HUES48 (cell line): ENCODE results near the gene SEC23IP.

Source experiments
- H3K27ac ChIP-seq: one replicate; pipeline ENCODE4 v1.7.0; 2013; ENCODE audit warnings: low read depth, low read length, inconsistent platforms
- H3K27me3 ChIP-seq: 2 replicates; pipeline ENCODE4 v1.6.1; 2013; ENCODE audit warnings: mild to moderate bottlenecking, low read length; ENCODE audit not compliant: control insufficient read depth, insufficient read depth
- H3K36me3 ChIP-seq: 2 replicates; pipeline ENCODE4 v1.6.1; 2013; ENCODE audit warnings: low read length; ENCODE audit not compliant: control insufficient read depth, insufficient read depth
- H3K4me1 ChIP-seq: 2 replicates; pipeline ENCODE4 v1.6.1; 2013; ENCODE audit warnings: mild to moderate bottlenecking, low read length; ENCODE audit not compliant: control insufficient read depth, insufficient read depth
- H3K4me3 ChIP-seq: 2 replicates; pipeline ENCODE4 v1.5.1; 2013; ENCODE audit warnings: mild to moderate bottlenecking, low read depth, low read length
- H3K9ac ChIP-seq: 2 replicates; pipeline ENCODE4 v1.6.1; 2013; ENCODE audit warnings: mild to moderate bottlenecking, low read depth, low read length, moderate library complexity
- H3K9me3 ChIP-seq: 2 replicates; pipeline ENCODE4 v1.6.1; 2013; ENCODE audit warnings: low read length; ENCODE audit not compliant: control insufficient read depth, insufficient read depth

SEC23IP gene

DNA sequence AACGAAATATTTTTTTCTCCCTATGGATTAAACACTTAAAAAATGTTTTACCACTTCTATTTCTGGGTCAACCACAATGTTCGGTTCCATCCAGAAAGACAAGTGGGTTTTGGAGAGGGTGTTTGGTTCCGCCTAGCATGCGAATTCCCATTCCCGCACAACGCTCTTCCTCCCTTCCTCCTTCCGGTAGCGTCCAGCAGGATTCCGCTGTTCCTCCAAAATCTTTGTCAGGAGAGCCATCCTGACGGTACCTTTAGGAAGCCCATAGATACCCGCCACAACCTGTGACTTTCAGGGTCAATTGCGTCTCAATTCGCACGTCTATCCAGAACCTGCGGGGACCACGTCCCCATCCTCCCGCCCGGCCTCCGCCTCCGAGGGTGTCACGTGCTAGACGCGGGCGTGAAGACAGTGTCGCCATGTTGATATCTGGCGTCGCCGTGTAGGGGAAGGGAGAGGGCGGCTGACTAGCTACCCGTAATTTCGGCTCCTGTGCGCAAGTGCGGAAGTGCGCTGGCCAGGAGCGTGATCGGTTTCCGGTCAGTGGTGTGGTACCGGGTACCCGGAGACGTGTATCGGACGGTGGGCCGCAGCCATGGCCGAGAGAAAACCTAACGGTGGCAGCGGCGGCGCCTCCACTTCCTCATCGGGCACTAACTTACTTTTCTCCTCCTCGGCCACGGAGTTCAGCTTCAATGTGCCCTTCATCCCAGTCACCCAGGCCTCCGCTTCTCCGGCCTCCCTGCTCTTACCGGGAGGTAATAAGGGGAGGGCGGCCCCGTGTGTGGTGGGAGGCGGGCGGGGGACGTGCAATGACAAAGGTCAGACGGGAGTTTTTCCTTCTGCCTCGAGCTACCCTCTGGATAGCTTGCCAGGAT, at the start of gene SEC23IP:
Gene SEC23IP, plus strand, starts transcription at position 543 of the 878 bp plus-strand sequence. Its CDS starts 53 bp downstream, at position 596.
- Histone ChIP-seq H3K4me3 (peak within 1 kb of the TSS; percentile 86), H3K9me3 (no peaks in the 10 kb centered on the region), H3K9ac (peak within 1 kb of the TSS; percentile 71), H3K4me1 (peaks cover 4% of the 10 kb centered on the region; the same call in 1 of the 2 replicates), H3K27ac (peak within 1 kb of the TSS; percentile 90), H3K36me3 (peaks cover 14% of the 10 kb centered on the region), H3K27me3 (no peaks in the 10 kb centered on the region)

- Histone ChIP-seq H3K9me3 (no peaks in the 10 kb centered on the region), H3K36me3 (peaks cover 95% of the 10 kb centered on the region)
These were observed 46.9 kb upstream of the SEC23IP start for GRCh38 chr10:119845656-119846055.

DNA sequence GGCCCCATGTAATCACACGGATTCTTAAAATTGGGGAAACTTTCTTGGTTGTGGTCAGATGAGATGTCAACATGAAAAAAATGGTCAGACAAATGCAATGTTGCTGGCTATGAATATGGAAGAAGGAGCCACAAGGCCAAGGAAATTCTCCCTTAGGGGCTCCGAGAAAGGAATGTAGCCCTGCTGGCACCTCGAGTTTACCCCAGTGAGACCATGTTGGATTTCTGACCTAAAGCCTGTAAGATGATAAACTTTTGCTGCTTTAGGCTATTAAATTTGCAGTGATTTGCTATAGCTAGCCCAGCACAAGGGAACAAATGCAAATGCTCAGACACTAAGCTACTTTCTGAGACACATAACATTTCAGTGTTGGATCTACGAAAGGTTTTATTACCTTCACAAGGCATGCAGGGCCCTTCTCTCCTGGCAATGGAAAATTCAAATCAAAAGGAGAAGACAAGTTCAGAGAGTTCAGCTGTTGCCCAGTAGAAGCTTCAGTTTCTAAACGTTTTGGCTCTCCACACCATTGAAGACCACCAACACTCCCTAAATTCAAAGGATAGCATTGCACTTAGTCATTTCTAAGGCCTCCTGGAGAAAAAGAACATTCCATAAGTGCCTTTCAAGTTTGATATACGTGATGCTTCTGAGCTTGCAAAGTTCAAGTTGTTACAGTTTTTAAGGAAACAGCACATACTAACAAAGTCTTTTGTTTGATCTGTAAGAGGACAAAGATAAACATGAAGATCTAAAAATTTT, 43.3 kb upstream of the SEC23IP start:
- Histone ChIP-seq H3K36me3 (peaks cover 93% of the 10 kb centered on the region), H3K4me3 (no peak overlapping the region), H3K27ac (peak overlapping the region; percentile 75), H3K9ac (no peak overlapping the region), H3K9me3 (no peaks in the 10 kb centered on the region), H3K27me3 (no peaks in the 10 kb centered on the region), H3K4me1 (peaks cover 8% of the 10 kb centered on the region; the same call in 1 of the 2 replicates)

More at GRCh38 chr10:119845656-119846055, 46.9 kb upstream of the SEC23IP start:
- H3K27ac ChIP-seq: no peak overlapping the region
- no peak overlapping the region for H3K9ac ChIP-seq
- H3K27me3 ChIP-seq: no peaks in the 10 kb centered on the region
- peaks cover 8% of the 10 kb centered on the region; the same call in 1 of the 2 replicates for H3K4me1 ChIP-seq
- no peak overlapping the region for H3K4me3 ChIP-seq

- no peak overlapping the region for H3K9ac ChIP-seq
- H3K27me3 ChIP-seq: no peaks in the 10 kb centered on the region
- H3K4me1 ChIP-seq: peaks cover 8% of the 10 kb centered on the region; the same call in 1 of the 2 replicates
- no peak overlapping the region for H3K4me3 ChIP-seq
- peaks cover 87% of the 10 kb centered on the region for H3K36me3 ChIP-seq
- H3K27ac ChIP-seq: peak overlapping the region; percentile 75
- no peaks in the 10 kb centered on the region for H3K9me3 ChIP-seq
These were observed 42.6 kb upstream of the SEC23IP start for GRCh38 chr10:119849944-119850343.

DNA sequence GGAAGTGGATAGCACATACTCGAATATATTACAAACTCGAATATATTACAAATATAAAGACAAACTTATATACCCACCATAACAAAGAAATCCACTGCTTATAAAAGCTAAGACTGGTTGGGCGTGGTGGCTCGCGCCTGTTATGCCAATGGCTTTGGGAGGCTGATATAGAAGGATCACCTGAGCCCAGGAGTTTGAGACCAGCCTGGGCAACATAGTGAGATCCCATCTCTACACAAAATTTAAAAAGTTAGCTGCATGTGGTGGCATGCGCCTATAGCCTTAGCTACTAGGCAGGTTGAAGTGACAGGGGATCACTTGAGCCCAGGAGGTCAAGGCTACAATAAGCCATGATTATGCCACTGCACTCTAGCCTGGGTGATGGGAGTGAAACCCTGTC, 40.3 kb upstream of the SEC23IP start:
- H3K9me3 ChIP-seq: no peaks in the 10 kb centered on the region
- H3K4me3 ChIP-seq: no peak overlapping the region
- H3K27me3 ChIP-seq: no peaks in the 10 kb centered on the region
- no peak overlapping the region for H3K27ac ChIP-seq
- H3K4me1 ChIP-seq: peaks cover 8% of the 10 kb centered on the region; the same call in 1 of the 2 replicates
- no peak overlapping the region for H3K9ac ChIP-seq
- H3K36me3 ChIP-seq: peaks cover 86% of the 10 kb centered on the region

DNA sequence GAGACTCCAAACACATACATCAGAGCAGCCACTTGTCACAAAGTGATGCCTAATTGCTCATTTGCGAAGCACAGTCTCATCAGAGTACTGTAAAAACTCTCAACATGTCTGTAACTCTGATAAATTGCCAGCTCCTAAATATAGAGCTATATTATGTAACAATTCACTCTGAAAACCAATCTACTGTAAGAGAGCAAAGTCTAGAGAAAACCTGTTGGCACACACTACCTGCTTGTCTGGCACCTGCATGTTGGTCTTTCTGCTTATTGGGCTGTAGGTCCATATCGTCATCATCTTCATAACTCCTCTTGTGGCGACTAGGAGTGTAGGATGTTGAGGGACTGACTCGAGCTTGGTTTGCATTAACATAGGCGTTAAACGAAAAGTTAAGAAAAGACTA, 39.7 kb upstream of the SEC23IP start:
- H3K36me3 ChIP-seq: peaks cover 86% of the 10 kb centered on the region

DNA sequence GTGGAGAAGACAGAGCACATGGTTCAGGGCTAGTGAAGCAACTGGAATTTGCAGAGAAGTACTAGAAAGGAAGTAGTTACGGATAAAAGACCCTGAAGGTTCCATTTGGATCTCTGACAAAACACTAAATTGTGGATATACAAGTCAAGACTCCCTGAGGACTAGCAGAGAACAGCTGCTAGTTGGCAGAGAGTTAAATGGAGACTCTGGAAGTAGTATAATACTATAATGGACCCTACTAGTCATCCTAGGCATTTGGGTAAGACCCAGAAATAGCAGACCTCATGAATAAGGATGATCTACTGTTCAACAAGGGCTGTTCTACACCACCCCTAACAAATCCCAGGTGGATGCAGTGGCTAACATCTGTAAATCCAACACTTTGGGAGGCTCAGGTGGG, 39.0 kb upstream of the SEC23IP start:
- Histone ChIP-seq H3K4me3 (no peak overlapping the region), H3K9ac (no peak overlapping the region), H3K27ac (no peak overlapping the region), H3K9me3 (no peaks in the 10 kb centered on the region), H3K36me3 (peaks cover 86% of the 10 kb centered on the region), H3K4me1 (peaks cover 8% of the 10 kb centered on the region; the same call in 1 of the 2 replicates), H3K27me3 (no peaks in the 10 kb centered on the region)

More for the DNA sequence above, 39.7 kb upstream of the SEC23IP start:
- Histone ChIP-seq H3K4me1 (peaks cover 8% of the 10 kb centered on the region; the same call in 1 of the 2 replicates), H3K9ac (no peak overlapping the region), H3K9me3 (no peaks in the 10 kb centered on the region), H3K27me3 (no peaks in the 10 kb centered on the region), H3K27ac (no peak overlapping the region), H3K4me3 (no peak overlapping the region)

DNA sequence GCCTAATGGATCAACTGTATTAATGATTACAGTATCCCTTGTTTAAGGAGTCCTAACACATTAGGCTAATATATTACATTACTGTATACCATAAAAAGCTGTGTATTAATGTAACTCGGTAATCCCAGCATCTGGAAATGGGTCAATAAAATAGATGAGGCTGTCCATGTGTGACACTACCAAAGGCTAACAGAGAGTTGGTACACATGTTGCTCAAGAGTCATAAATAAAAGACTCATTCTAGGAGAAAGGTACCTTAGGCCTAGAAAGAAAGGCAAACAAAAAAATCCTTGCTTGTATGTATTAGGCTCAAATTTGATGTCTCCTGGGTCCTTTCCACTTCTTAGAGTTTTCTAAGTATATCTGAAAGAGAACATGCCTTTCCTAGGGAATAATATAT, 34.5 kb upstream of the SEC23IP start:
- no peaks in the 10 kb centered on the region for H3K27me3 ChIP-seq

GRCh38 chr10:119859420-119860258, 32.9 kb upstream of the SEC23IP start:
- Histone ChIP-seq H3K4me1 (peaks cover 12% of the 10 kb centered on the region), H3K9ac (no peak overlapping the region), H3K27me3 (no peaks in the 10 kb centered on the region), H3K4me3 (no peak overlapping the region), H3K36me3 (peaks cover 41% of the 10 kb centered on the region), H3K27ac (no peak overlapping the region), H3K9me3 (no peaks in the 10 kb centered on the region)

More for the DNA sequence above, 34.5 kb upstream of the SEC23IP start:
- no peak overlapping the region for H3K27ac ChIP-seq
- no peak overlapping the region for H3K4me3 ChIP-seq
- peaks cover 12% of the 10 kb centered on the region for H3K4me1 ChIP-seq
- H3K9ac ChIP-seq: no peak overlapping the region
- H3K36me3 ChIP-seq: peaks cover 51% of the 10 kb centered on the region
- no peaks in the 10 kb centered on the region for H3K9me3 ChIP-seq

DNA sequence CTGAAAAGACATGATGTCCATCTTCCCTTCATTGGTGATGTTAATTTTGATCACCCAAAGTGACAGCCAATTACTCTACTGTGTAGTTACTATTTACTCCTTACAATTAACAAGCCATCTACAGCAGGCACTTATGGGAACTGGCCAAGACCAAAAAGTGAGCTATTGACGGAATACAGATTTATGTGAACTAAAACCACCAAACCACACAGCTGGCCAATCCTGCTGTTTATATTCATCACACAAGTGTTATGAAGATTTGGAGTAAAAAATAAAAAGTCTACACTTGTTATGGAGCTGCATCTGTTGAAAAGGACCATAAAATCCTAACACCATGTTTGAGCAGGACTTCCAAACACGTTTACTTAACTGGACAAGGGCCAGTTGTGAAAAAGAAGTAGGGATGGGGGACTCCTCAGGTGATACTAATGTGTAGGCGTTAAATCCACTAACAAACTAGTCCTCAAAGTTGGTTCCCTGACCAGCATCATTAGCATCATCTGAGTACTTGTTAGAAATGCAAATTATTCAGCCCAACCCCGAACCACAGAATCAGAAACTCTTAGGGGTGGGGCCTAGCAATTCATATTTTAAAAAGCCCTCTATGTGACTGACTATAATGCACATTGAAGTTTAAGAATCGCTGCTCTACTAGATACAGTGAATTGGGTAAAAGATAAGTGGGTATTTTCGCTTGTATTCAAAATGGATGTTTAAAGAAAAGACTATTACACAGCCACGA, 31.5 kb upstream of the SEC23IP start:
- Histone ChIP-seq H3K36me3 (peaks cover 30% of the 10 kb centered on the region), H3K27ac (no peak overlapping the region), H3K4me1 (peaks cover 12% of the 10 kb centered on the region), H3K4me3 (no peak overlapping the region), H3K9me3 (no peaks in the 10 kb centered on the region), H3K9ac (no peak overlapping the region), H3K27me3 (no peaks in the 10 kb centered on the region)
